Endothelial cell of umbilical vein (primary cell): ENCODE measurements around the gene PIK3AP1. TPM values are rescaled to one million over a fixed set of nuclear protein-coding genes. Genes with fewer than 3 reads are reported as not detected.

Experiments used
- BruUV-seq: library from RNA; stranded (reverse); fragments of 400-500 nt; replicated peaks from 2 replicates; lab custom pipeline; 2021; lab: Mats Ljungman, UMichigan
- CTCF ChIA-PET: fragments of 300-600, 350-600 bp; sonication (Branson Sonifier 250); formaldehyde crosslinking; loops from one replicate; lab custom pipeline; 2021; ENCODE audit warnings: antibody characterized with exemption, inconsistent platforms; lab: Charles Lee
- POLR2A ChIA-PET: fragments of 300-600, 350-600 bp; sonication (Branson Sonifier 250); formaldehyde crosslinking; loops from one replicate; lab custom pipeline; 2021; ENCODE audit warnings: antibody characterized with exemption, inconsistent platforms; lab: Charles Lee
- DNase-seq: peaks from one replicate; pipeline ENCODE4 v3.0.0-alpha.2; 2011; ENCODE audit warnings: low read depth, low spot score
- FAIRE-seq: peaks from 2 replicates; lab custom pipeline; 2011; peaks lifted over from hg19 to GRCh38; lab: Jason Lieb, UNC
- H2AFZ ChIP-seq: 2 replicates; pipeline ENCODE4 v1.6.0; 2012; ENCODE audit warnings: low read depth, low read length, control low read depth, inconsistent platforms
- H3K27ac ChIP-seq: 2 replicates; pipeline ENCODE4 v1.5.1; 2011; ENCODE audit warnings: low read depth, mild to moderate bottlenecking, control low read depth, low read length, moderate library complexity; ENCODE audit not compliant: insufficient read depth
- H3K27me3 ChIP-seq, 2 experiments: 2 replicates each; pipeline versions ENCODE4 v1.6.0 to v1.6.1; 2011; ENCODE audit warnings: low read length in 2 of 2, mixed read lengths in 1 of 2; ENCODE audit not compliant: control insufficient read depth in 2 of 2, insufficient read depth in 2 of 2
- H3K36me3 ChIP-seq, 2 experiments: 2 replicates in 1 of 2; 3 replicates in 1 of 2; pipeline ENCODE4 v1.5.1; 2011; ENCODE audit warnings: low read length in 2 of 2, mild to moderate bottlenecking in 1 of 2, moderate library complexity in 1 of 2; ENCODE audit not compliant: control insufficient read depth in 2 of 2, insufficient read depth in 2 of 2; ENCODE audit errors: extremely low read depth in 1 of 2
- H3K4me1 ChIP-seq: 3 replicates; pipeline ENCODE4 v1.5.1; 2011; ENCODE audit warnings: mild to moderate bottlenecking, low read length; ENCODE audit not compliant: control insufficient read depth, insufficient read depth; ENCODE audit errors: extremely low read depth
- H3K4me2 ChIP-seq: 2 replicates; pipeline ENCODE4 v1.6.1; 2011; ENCODE audit warnings: low read length, control low read depth, mixed read lengths; ENCODE audit not compliant: insufficient read depth
- H3K4me3 ChIP-seq, 3 experiments: fragments of 200-600 bp in 1 of 3; sonication (generic), shearing (Covaris generic) in 1 of 3; replicated peaks in 1 of 3; 2 replicates each; pipeline ENCODE4 v1.5.1; 2011 to 2016; ENCODE audit warnings: control low read depth in 3 of 3, low read length in 3 of 3, mild to moderate bottlenecking in 2 of 3, inconsistent platforms in 1 of 3, low read depth in 1 of 3, moderate library complexity in 1 of 3; ENCODE audit not compliant: insufficient read depth in 1 of 3
- H3K79me2 ChIP-seq: 2 replicates; pipeline ENCODE4 v1.6.0; 2012; ENCODE audit warnings: low read length, inconsistent platforms; ENCODE audit not compliant: control insufficient read depth, insufficient read depth
- H3K9ac ChIP-seq: replicated peaks from 2 replicates; pipeline ENCODE3; 2011; ENCODE audit warnings: low read length, control low read depth; ENCODE audit not compliant: insufficient read depth; ENCODE audit errors: extremely low read depth
- H3K9me1 ChIP-seq: replicated peaks from 3 replicates; pipeline ENCODE4 v1.6.0; 2011; ENCODE audit warnings: mild to moderate bottlenecking, low read length; ENCODE audit not compliant: control insufficient read depth, insufficient read depth; ENCODE audit errors: extremely low read depth
- H3K9me3 ChIP-seq: replicated peaks from 2 replicates; pipeline ENCODE4 v1.5.1; 2012; ENCODE audit warnings: low read length, inconsistent platforms; ENCODE audit not compliant: control insufficient read depth, insufficient read depth
- H4K20me1 ChIP-seq: replicated peaks from 2 replicates; pipeline ENCODE3; 2011; ENCODE audit warnings: mild to moderate bottlenecking, low read length; ENCODE audit not compliant: control insufficient read depth, insufficient read depth; ENCODE audit errors: extremely low read depth
- CTCF ChIP-seq, 2 donors: IDR thresholded peaks; 1 replicate in 1 of 2; 2 replicates in 1 of 2; pipeline ENCODE4 v1.5.1; 2011; ENCODE audit warnings: low read length in 2 of 2, mild to moderate bottlenecking in 2 of 2, moderate library complexity in 2 of 2, control low read depth in 1 of 2, inconsistent platforms in 1 of 2, low read depth in 1 of 2; ENCODE audit not compliant: insufficient read depth in 1 of 2; ENCODE audit errors: extremely low read depth in 1 of 2
- EZH2 ChIP-seq: IDR thresholded peaks from 2 replicates; pipeline ENCODE4 v1.6.1; 2012; ENCODE audit warnings: borderline replicate concordance, low read depth, mild to moderate bottlenecking, moderate library complexity, low read length, inconsistent platforms; ENCODE audit not compliant: severe bottlenecking
- FOS ChIP-seq: IDR thresholded peaks from 2 replicates; pipeline ENCODE4 v1.6.1; 2011; ENCODE audit warnings: mild to moderate bottlenecking, low read length, moderate library complexity, borderline replicate concordance; ENCODE audit not compliant: insufficient read depth
- GATA2 ChIP-seq: IDR thresholded peaks from 2 replicates; pipeline ENCODE4 v1.7.0; 2011; ENCODE audit warnings: low read depth, mild to moderate bottlenecking, moderate library complexity, mixed read lengths, low read length; ENCODE audit not compliant: insufficient read length, insufficient read depth
- JUN ChIP-seq: IDR thresholded peaks from 2 replicates; pipeline ENCODE4 v1.6.1; 2011; ENCODE audit warnings: borderline replicate concordance, low read depth; ENCODE audit not compliant: insufficient read length, insufficient read depth
- MAX ChIP-seq: IDR thresholded peaks from 2 replicates; pipeline ENCODE4 v1.6.1; 2011; ENCODE audit not compliant: insufficient read depth, insufficient read length
- POLR2A ChIP-seq: IDR thresholded peaks from 2 replicates; pipeline ENCODE4 v1.6.1; 2012; ENCODE audit warnings: low read depth, mild to moderate bottlenecking, control low read depth, low read length
- POLR2AphosphoS5 ChIP-seq: IDR thresholded peaks from 2 replicates; pipeline ENCODE4 v1.6.1; 2012; ENCODE audit warnings: low read depth, mild to moderate bottlenecking, control low read depth, low read length, moderate library complexity; ENCODE audit not compliant: insufficient read depth
- dilution Hi-C: fragments of 300-500 bp; cut with MboI; formaldehyde crosslinking; loops from one replicate; pipeline ENCODE4 v1.15.0; 2019; ENCODE audit warnings: low sequenced_read_pairs; ENCODE audit not compliant: extremely low pct_ligation_motif_present
- intact Hi-C: fragments of 100-400 bp; cut with micrococcal nuclease; formaldehyde crosslinking; loops from one replicate; pipeline ENCODE4 v1.10.0; 2022
- polyA plus RNA-seq, 4 experiments: library from polyadenylated mRNA; depleted of rRNA in 3 of 4; stranded (reverse) in 3 of 4; unstranded in 1 of 4; fragments of >200 nt; gene quantifications; 2 replicates each; pipeline versions ENCODE4 v1.2.1 to v1.2.3, GENCODE V29; 2011 to 2012; ENCODE audit warnings: missing spikeins in 1 of 4
- total RNA-seq: library from RNA; stranded (reverse); gene quantifications from 2 replicates; pipeline ENCODE4 v1.2.3, GENCODE V29; 2021

Gene PIK3AP1
- total and polyA plus RNA-seq, 2 donors (not counting 3 experiments of a cell fraction or from before 2014, with no cell fraction given), result 0.04 TPM; not detected in 1

- Histone ChIP-seq H3K9me1 (no peaks in the 10 kb centered on the region), H4K20me1 (no peaks in the 10 kb centered on the region), H3K4me2 (no peak overlapping the region), H3K9me3 (no peaks in the 10 kb centered on the region), H2AFZ (no peak overlapping the region), H3K27me3 (peaks cover 0 to 1% of the 10 kb centered on the region in 2 experiments), H3K4me1 (no peaks in the 10 kb centered on the region), H3K4me3 (no peak overlapping the region), H3K27ac (no peak overlapping the region), H3K79me2 (no peaks in the 10 kb centered on the region), H3K36me3 (no peaks in the 10 kb centered on the region), H3K9ac (no peak overlapping the region)
- dilution Hi-C loops, result no loop called here
- intact Hi-C loops, result no loop called here
- no peak for FAIRE-seq
- ChIA-PET POLR2A (no interaction called here), CTCF (no interaction called here)
- TF ChIP-seq POLR2A (no peak), FOS (no peak), GATA2 (no peak), JUN (no peak), CTCF (IDR thresholded peaks at IDR 0.05; ENCODE audit: extremely low read depth in 1 of 2, insufficient read depth in 1 of 2, low read depth in 1 of 2, low read length in 2 of 2) (no peak), POLR2AphosphoS5 (no peak), MAX (no peak), EZH2 (no peak)
- DNase-seq, result no peak
- BruUV-seq, result no TSS peak
These were observed 15.2 kb downstream of the PIK3AP1 start for GRCh38 chr10:96705134-96705533.
